Mononuclear cell (primary cell): ENCODE data around the gene ADARB2. TPM values are rescaled to one million over a fixed set of nuclear protein-coding genes. Genes with fewer than 3 reads are reported as not detected.
"Not testable (repeated sequence)": the region's sequence is repeated elsewhere in the genome, so short reads cannot be mapped to it uniquely, and the experiment has no call there.

ENCODE experiments used
- H3K27me3 ChIP-seq: 2 replicates; pipeline ENCODE4 v1.6.0; 2011; ENCODE audit warnings: low read length, control low read depth; ENCODE audit not compliant: insufficient read depth
- H3K4me1 ChIP-seq: 2 replicates; pipeline ENCODE4 v1.5.1; 2011; ENCODE audit warnings: mild to moderate bottlenecking, low read length, control low read depth; ENCODE audit not compliant: insufficient read depth
- H3K4me3 ChIP-seq: 2 replicates; pipeline ENCODE4 v1.5.1; 2011; ENCODE audit warnings: mild to moderate bottlenecking, low read length, moderate library complexity
- H3K9me3 ChIP-seq: 2 replicates; pipeline ENCODE4 v1.5.1; 2011; ENCODE audit warnings: low read depth, mild to moderate bottlenecking, control low read depth, low read length
- total RNA-seq: library from RNA; depleted of rRNA; stranded (reverse); fragments of >200 nt; gene quantifications from one replicate; pipeline ENCODE4 v1.2.3, GENCODE V29; 2012

The ADARB2 gene
- total RNA-seq, 1 donor, result under 0.01 TPM

- no peak overlapping the region for H3K4me3 ChIP-seq
- no peaks in the 10 kb centered on the region for H3K4me1 ChIP-seq
- H3K27me3 ChIP-seq, result no peaks in the 10 kb centered on the region
- no peaks in the 10 kb centered on the region for H3K9me3 ChIP-seq
Measured at GRCh38 chr10:1454428-1454827, 282.9 kb downstream of the ADARB2 start.

- Histone ChIP-seq H3K4me1 (no peaks in the 10 kb centered on the region), H3K27me3 (no peaks in the 10 kb centered on the region), H3K9me3 (no peaks in the 10 kb centered on the region), H3K4me3 (no peak overlapping the region)
Measured at GRCh38 chr10:1452777-1453176, 284.5 kb downstream of the ADARB2 start.

GRCh38 chr10:1451941-1452340 is 285.4 kb downstream of the ADARB2 start:
- H3K4me1 ChIP-seq, result no peaks in the 10 kb centered on the region
- H3K27me3 ChIP-seq, result no peaks in the 10 kb centered on the region
- H3K9me3 ChIP-seq, result no peaks in the 10 kb centered on the region
- no peak overlapping the region for H3K4me3 ChIP-seq

- H3K27me3 ChIP-seq, result no peaks in the 10 kb centered on the region
- H3K4me3 ChIP-seq, result no peak overlapping the region
- no peaks in the 10 kb centered on the region for H3K4me1 ChIP-seq
- no peaks in the 10 kb centered on the region for H3K9me3 ChIP-seq
Measured at GRCh38 chr10:1451362-1451888, 285.9 kb downstream of the ADARB2 start.

GRCh38 chr10:1449572-1450205 is 287.6 kb downstream of the ADARB2 start:
- Histone ChIP-seq H3K4me1 (no peaks in the 10 kb centered on the region), H3K9me3 (no peaks in the 10 kb centered on the region), H3K27me3 (no peaks in the 10 kb centered on the region), H3K4me3 (no peak overlapping the region)

GRCh38 chr10:1449021-1449420 is 288.3 kb downstream of the ADARB2 start:
- no peaks in the 10 kb centered on the region for H3K4me1 ChIP-seq
- no peaks in the 10 kb centered on the region for H3K27me3 ChIP-seq
- no peaks in the 10 kb centered on the region for H3K9me3 ChIP-seq
- H3K4me3 ChIP-seq, result no peak overlapping the region

GRCh38 chr10:1448252-1448930 is 288.9 kb downstream of the ADARB2 start:
- Histone ChIP-seq H3K4me1 (no peaks in the 10 kb centered on the region), H3K9me3 (no peaks in the 10 kb centered on the region), H3K27me3 (no peaks in the 10 kb centered on the region), H3K4me3 (no peak overlapping the region)

GRCh38 chr10:1444826-1445225 is 292.5 kb downstream of the ADARB2 start:
- H3K4me3 ChIP-seq, result no peak overlapping the region
- no peaks in the 10 kb centered on the region for H3K27me3 ChIP-seq
- no peaks in the 10 kb centered on the region for H3K9me3 ChIP-seq
- H3K4me1 ChIP-seq, result no peaks in the 10 kb centered on the region

- no peaks in the 10 kb centered on the region for H3K4me1 ChIP-seq
- H3K27me3 ChIP-seq, result no peaks in the 10 kb centered on the region
- H3K4me3 ChIP-seq, result no peak overlapping the region
- no peaks in the 10 kb centered on the region for H3K9me3 ChIP-seq
Measured at GRCh38 chr10:1440897-1441296, 296.4 kb downstream of the ADARB2 start.

GRCh38 chr10:1434912-1435692 is 302.2 kb downstream of the ADARB2 start:
- no peaks in the 10 kb centered on the region for H3K27me3 ChIP-seq
- no peak overlapping the region for H3K4me3 ChIP-seq
- peaks cover 17% of the 10 kb centered on the region for H3K9me3 ChIP-seq
- H3K4me1 ChIP-seq, result no peaks in the 10 kb centered on the region

- no peaks in the 10 kb centered on the region for H3K4me1 ChIP-seq
Measured at GRCh38 chr10:1434202-1434601, 303.1 kb downstream of the ADARB2 start.

GRCh38 chr10:1432161-1432560 is 305.2 kb downstream of the ADARB2 start:
- H3K4me3 ChIP-seq, result no peak overlapping the region
- no peaks in the 10 kb centered on the region for H3K4me1 ChIP-seq
- peaks cover 17% of the 10 kb centered on the region for H3K9me3 ChIP-seq
- H3K27me3 ChIP-seq, result no peaks in the 10 kb centered on the region

More at GRCh38 chr10:1434202-1434601, 303.1 kb downstream of the ADARB2 start:
- Histone ChIP-seq H3K9me3 (peaks cover 17% of the 10 kb centered on the region), H3K27me3 (no peaks in the 10 kb centered on the region), H3K4me3 (no peak overlapping the region)

GRCh38 chr10:1431229-1431628 is 306.1 kb downstream of the ADARB2 start:
- peaks cover 17% of the 10 kb centered on the region for H3K9me3 ChIP-seq
- H3K27me3 ChIP-seq, result no peaks in the 10 kb centered on the region
- peaks cover 3% of the 10 kb centered on the region for H3K4me1 ChIP-seq
- no peak overlapping the region for H3K4me3 ChIP-seq

- H3K9me3 ChIP-seq, result peaks cover 17% of the 10 kb centered on the region
- not testable (repeated sequence) for H3K4me3 ChIP-seq, H3K4me1 ChIP-seq, H3K27me3 ChIP-seq
Measured at GRCh38 chr10:1427521-1428186, 309.7 kb downstream of the ADARB2 start.

- Histone ChIP-seq H3K4me3 (no peak overlapping the region), H3K27me3 (no peaks in the 10 kb centered on the region), H3K4me1 (peaks cover 7% of the 10 kb centered on the region), H3K9me3 (peaks cover 16% of the 10 kb centered on the region)
Measured at GRCh38 chr10:1426786-1427185, 310.5 kb downstream of the ADARB2 start.
